ENCODE results near the gene AURKB.

AURKB gene

DNA sequence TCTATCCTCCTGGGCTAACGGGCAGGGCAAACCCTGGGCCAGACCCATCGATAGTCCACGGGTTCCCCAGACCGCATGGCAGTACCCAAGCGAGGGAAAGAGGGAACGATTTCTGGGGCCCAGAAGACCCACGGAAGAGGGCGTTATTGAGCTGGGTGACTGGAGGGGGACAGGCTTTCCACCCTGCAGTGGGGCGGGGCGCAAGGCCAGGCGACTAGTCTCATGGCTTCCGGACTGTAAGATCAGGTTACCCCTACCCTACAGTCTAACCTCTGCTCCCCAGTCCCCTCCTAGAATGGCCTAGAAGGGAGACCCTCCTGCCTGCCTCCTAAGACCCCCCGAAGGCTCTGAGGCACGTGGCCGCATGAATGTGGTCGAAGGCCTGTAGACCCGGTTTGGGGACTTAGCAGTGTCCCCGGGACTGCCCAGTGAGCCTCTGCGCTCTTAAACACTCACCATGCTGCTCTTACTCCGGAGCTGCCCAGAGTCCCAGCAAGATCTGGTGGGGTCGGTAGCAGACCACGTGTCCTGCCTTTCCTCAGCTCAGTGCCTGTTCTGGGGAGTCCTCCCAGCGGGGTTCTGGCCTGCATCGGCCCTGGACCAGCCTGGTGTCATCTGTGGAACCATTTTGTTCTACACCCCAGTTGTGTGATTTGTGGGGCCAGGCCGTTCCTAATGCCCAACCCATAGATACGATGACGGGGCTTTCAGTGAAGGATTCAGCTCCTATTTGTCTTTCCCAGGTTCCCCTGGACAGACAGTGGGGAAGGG lies 13.2 kb upstream of the AURKB start:
- H3K9ac ChIP-seq = peak overlapping the region; percentile 59; the same call in 1 of the 2 replicates
- H3K27me3 ChIP-seq (ENCODE audit: insufficient read depth, low read depth) = no peaks in the 10 kb centered on the region
- no peak overlapping the region for H3K4me3 ChIP-seq (IDR thresholded peaks at IDR 0.05; ENCODE audit: insufficient read depth, low read depth, low read length)
- TF ChIP-seq, protein P1, sequence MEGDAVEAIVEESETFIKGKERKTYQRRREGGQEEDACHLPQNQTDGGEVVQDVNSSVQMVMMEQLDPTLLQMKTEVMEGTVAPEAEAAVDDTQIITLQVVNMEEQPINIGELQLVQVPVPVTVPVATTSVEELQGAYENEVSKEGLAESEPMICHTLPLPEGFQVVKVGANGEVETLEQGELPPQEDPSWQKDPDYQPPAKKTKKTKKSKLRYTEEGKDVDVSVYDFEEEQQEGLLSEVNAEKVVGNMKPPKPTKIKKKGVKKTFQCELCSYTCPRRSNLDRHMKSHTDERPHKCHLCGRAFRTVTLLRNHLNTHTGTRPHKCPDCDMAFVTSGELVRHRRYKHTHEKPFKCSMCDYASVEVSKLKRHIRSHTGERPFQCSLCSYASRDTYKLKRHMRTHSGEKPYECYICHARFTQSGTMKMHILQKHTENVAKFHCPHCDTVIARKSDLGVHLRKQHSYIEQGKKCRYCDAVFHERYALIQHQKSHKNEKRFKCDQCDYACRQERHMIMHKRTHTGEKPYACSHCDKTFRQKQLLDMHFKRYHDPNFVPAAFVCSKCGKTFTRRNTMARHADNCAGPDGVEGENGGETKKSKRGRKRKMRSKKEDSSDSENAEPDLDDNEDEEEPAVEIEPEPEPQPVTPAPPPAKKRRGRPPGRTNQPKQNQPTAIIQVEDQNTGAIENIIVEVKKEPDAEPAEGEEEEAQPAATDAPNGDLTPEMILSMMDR (conservative IDR thresholded peaks at IDR 0.05; ENCODE audit: low read depth, low read length) = peak; percentile 13; the same call in 1 of the 2 replicates
- no peaks in the 10 kb centered on the region for H3K4me1 ChIP-seq (ENCODE audit: low read depth, poor library complexity, severe bottlenecking)
- no peaks in the 10 kb centered on the region for H3K36me3 ChIP-seq (ENCODE audit: insufficient read depth)
- H4K20me1 ChIP-seq (ENCODE audit: insufficient read depth) = no peaks in the 10 kb centered on the region
- H3K79me2 ChIP-seq (ENCODE audit: insufficient read depth, low read depth) = no peaks in the 10 kb centered on the region
- no peak overlapping the region for H3K4me2 ChIP-seq
- H3K27ac ChIP-seq = peak overlapping the region; percentile 74
- no peak overlapping the region; the same call in 1 of the 2 replicates for H2AFZ ChIP-seq (ENCODE audit: low read depth)

DNA sequence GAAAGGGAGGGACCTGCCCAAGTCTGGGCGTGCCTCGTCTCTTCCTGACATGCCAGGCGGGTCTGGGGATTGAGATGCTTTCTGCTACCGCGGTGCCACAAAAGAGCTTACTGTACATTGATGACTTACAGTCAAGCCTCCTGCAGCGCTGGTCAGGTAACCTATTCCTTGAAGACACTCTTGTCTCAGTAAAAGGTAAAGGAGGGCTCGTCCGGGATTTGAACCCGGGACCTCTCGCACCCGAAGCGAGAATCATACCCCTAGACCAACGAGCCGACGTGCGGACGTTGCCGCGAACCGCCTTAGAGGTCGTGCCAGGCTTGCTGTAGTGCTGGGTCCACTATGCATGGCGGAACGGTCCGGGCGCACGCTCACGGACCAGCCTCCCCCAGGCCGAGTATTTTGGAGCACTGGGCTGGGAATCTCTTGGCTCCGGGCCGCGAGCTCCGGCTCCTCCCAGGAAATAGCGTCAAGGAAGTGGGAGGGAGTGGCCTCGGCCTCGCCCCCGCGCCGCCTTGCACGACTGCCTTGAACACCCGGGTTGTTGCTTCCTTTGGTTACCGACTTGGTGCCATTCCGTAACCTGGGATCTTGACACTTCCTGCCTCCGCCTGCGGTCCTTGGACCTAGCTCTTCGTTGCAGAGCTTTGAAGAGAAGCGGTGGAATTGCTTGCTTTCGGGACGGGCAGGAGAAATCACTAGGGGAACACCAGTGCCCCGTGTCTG lies 12.4 kb upstream of the AURKB start:
- Histone ChIP-seq H3K36me3 (ENCODE audit: insufficient read depth) (no peaks in the 10 kb centered on the region), H3K27me3 (ENCODE audit: insufficient read depth, low read depth) (no peaks in the 10 kb centered on the region), H3K4me2 (peak overlapping the region; percentile 33; the same call in 1 of the 2 replicates), H4K20me1 (ENCODE audit: insufficient read depth) (no peaks in the 10 kb centered on the region), H2AFZ (ENCODE audit: low read depth) (no peak overlapping the region), H3K4me3 (IDR thresholded peaks at IDR 0.05; ENCODE audit: insufficient read depth, low read depth, low read length) (no peak overlapping the region), H3K4me1 (ENCODE audit: low read depth, poor library complexity, severe bottlenecking) (no peaks in the 10 kb centered on the region), H3K9ac (peak overlapping the region; percentile 59; the same call in 1 of the 2 replicates), H3K27ac (peak overlapping the region; percentile 74), H3K79me2 (ENCODE audit: insufficient read depth, low read depth) (no peaks in the 10 kb centered on the region)
- TF ChIP-seq, protein P1 (conservative IDR thresholded peaks at IDR 0.05; ENCODE audit: low read depth, low read length) = no peak

DNA sequence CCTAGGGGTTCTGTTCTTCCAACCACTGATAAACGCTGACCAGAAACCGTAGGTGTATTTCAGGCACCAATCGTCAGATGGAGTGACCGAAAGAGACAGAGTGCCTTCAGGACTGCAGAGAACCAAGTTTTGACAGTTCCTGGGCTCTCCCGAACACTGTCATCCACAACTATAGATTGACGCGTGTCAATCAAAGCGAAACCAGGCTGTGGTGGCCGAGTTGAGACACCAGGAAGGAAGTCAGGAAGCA lies 11.9 kb upstream of the AURKB start:
- Histone ChIP-seq H2AFZ (ENCODE audit: low read depth) (no peak overlapping the region), H3K27me3 (ENCODE audit: insufficient read depth, low read depth) (no peaks in the 10 kb centered on the region), H3K4me2 (peak overlapping the region; percentile 33; the same call in 1 of the 2 replicates), H4K20me1 (ENCODE audit: insufficient read depth) (no peaks in the 10 kb centered on the region), H3K27ac (peak overlapping the region; percentile 74; the same call in 1 of the 2 replicates), H3K36me3 (ENCODE audit: insufficient read depth) (no peaks in the 10 kb centered on the region), H3K9ac (no peak overlapping the region; the same call in 1 of the 2 replicates), H3K4me1 (ENCODE audit: low read depth, poor library complexity, severe bottlenecking) (no peaks in the 10 kb centered on the region), H3K4me3 (IDR thresholded peaks at IDR 0.05; ENCODE audit: insufficient read depth, low read depth, low read length) (no peak overlapping the region), H3K79me2 (ENCODE audit: insufficient read depth, low read depth) (no peaks in the 10 kb centered on the region)
- TF ChIP-seq, protein P1 (conservative IDR thresholded peaks at IDR 0.05; ENCODE audit: low read depth, low read length) = no peak

DNA sequence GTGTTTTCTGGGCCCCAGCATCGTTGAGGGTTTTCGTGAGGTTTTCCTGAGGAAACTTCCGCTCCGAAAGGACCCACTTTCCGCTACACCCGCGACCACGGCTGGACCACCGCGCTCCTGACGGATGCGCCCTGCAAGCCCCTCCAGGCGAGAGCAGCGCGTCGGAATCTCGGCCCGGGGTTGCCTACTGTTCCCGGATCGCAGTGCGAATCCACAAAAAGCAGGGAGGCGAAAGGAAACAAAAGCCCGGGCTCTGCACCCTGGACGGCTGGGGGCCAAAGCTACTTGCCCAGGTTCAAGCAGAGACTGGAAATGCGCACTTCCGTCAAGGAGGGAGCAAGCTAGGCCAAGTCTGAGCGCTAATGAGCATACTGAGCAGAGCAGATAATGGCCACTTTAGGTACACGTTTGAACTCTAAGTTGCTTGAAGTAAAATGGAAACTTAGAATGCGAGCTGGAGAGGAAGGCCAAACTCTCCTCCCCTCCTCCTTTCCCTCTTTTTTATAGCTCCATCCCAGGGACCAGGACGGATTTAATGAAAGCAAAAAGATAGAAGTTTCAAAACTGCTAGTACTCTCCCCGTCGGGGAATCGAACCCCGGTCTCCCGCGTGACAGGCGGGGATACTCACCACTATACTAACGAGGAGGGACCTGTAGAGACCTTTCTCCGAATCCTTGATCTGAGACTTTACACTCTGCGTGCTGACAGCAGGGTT lies 11.4 kb upstream of the AURKB start:
- peak overlapping the region; percentile 74 for H3K27ac ChIP-seq
- no peaks in the 10 kb centered on the region for H4K20me1 ChIP-seq (ENCODE audit: insufficient read depth)
- no peak overlapping the region for H3K4me3 ChIP-seq (IDR thresholded peaks at IDR 0.05; ENCODE audit: insufficient read depth, low read depth, low read length)
- no peaks in the 10 kb centered on the region for H3K36me3 ChIP-seq (ENCODE audit: insufficient read depth)
- peak overlapping the region; percentile 21; the same call in 1 of the 2 replicates for H3K4me2 ChIP-seq
- H3K79me2 ChIP-seq (ENCODE audit: insufficient read depth, low read depth) = no peaks in the 10 kb centered on the region
- no peak overlapping the region; the same call in 1 of the 2 replicates for H2AFZ ChIP-seq (ENCODE audit: low read depth)
- TF ChIP-seq, protein P1 (conservative IDR thresholded peaks at IDR 0.05; ENCODE audit: low read depth, low read length) = no peak
- no peaks in the 10 kb centered on the region for H3K27me3 ChIP-seq (ENCODE audit: insufficient read depth, low read depth)
- no peaks in the 10 kb centered on the region for H3K4me1 ChIP-seq (ENCODE audit: low read depth, poor library complexity, severe bottlenecking)
- peak overlapping the region; percentile 53; the same call in 1 of the 2 replicates for H3K9ac ChIP-seq
